SK-N-SH (cell line): ENCODE measurements around the gene WDR88.

ENCODE experiments used
- CTCF ChIP-seq: fragments of 200-600 bp; sonication (generic); IDR thresholded peaks from 2 replicates; pipeline ENCODE4 v1.6.1; 2017; ENCODE audit warnings: antibody characterized with exemption, mild to moderate bottlenecking, moderate library complexity
- PBX3 ChIP-seq: IDR thresholded peaks from 2 replicates; pipeline ENCODE4; 2012
- SIN3A ChIP-seq: IDR thresholded peaks from 2 replicates; pipeline ENCODE4 v1.6.1; 2012; ENCODE audit warnings: low read depth, mild to moderate bottlenecking, low read length, moderate library complexity, borderline replicate concordance
- YY1 ChIP-seq: IDR thresholded peaks from 2 replicates; pipeline ENCODE4 v1.4.0; 2012; ENCODE audit warnings: low read depth, mild to moderate bottlenecking
- TF ChIP-seq, protein P1 (sequence below): fragments of 150-350 bp; IDR thresholded peaks from 2 replicates; pipeline ENCODE4 v1.6.1; 2017; ENCODE audit warnings: antibody characterized with exemption, low read length, low read depth, borderline replicate concordance

- TF ChIP-seq CTCF (no peak), YY1 (no peak), PBX3 (no peak), SIN3A (no peak)
- TF ChIP-seq, protein P1, sequence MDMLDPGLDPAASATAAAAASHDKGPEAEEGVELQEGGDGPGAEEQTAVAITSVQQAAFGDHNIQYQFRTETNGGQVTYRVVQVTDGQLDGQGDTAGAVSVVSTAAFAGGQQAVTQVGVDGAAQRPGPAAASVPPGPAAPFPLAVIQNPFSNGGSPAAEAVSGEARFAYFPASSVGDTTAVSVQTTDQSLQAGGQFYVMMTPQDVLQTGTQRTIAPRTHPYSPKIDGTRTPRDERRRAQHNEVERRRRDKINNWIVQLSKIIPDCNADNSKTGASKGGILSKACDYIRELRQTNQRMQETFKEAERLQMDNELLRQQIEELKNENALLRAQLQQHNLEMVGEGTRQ: no peak
Observed at GRCh38 chr19:33210266-33210940, 78.5 kb downstream of the WDR88 start.
